ENCODE data around the gene UFD1.

Gene UFD1

GRCh38 chr22:19525666-19526065 is 46.7 kb upstream of the UFD1 start:
- TF ChIP-seq, protein P1, sequence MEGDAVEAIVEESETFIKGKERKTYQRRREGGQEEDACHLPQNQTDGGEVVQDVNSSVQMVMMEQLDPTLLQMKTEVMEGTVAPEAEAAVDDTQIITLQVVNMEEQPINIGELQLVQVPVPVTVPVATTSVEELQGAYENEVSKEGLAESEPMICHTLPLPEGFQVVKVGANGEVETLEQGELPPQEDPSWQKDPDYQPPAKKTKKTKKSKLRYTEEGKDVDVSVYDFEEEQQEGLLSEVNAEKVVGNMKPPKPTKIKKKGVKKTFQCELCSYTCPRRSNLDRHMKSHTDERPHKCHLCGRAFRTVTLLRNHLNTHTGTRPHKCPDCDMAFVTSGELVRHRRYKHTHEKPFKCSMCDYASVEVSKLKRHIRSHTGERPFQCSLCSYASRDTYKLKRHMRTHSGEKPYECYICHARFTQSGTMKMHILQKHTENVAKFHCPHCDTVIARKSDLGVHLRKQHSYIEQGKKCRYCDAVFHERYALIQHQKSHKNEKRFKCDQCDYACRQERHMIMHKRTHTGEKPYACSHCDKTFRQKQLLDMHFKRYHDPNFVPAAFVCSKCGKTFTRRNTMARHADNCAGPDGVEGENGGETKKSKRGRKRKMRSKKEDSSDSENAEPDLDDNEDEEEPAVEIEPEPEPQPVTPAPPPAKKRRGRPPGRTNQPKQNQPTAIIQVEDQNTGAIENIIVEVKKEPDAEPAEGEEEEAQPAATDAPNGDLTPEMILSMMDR (IDR thresholded peaks at IDR 0.05): no peak
- Histone ChIP-seq H3K9ac (no peak overlapping the region), H3K4me3 (ENCODE audit: low read depth, low read length) (no peak overlapping the region), H3K4me1 (no peaks in the 10 kb centered on the region), H3K27ac (peak overlapping the region; percentile 64), H3K9me3 (ENCODE audit: control insufficient read depth, low read length) (no peaks in the 10 kb centered on the region), H3K4me2 (ENCODE audit: low read length) (no peak overlapping the region), H3K27me3 (ENCODE audit: control insufficient read depth, insufficient read depth, low read length) (peaks cover 7% of the 10 kb centered on the region), H3K36me3 (ENCODE audit: control insufficient read depth, insufficient read depth, low read length) (no peaks in the 10 kb centered on the region), H2AFZ (no peak overlapping the region), H3K79me2 (no peaks in the 10 kb centered on the region)

DNA sequence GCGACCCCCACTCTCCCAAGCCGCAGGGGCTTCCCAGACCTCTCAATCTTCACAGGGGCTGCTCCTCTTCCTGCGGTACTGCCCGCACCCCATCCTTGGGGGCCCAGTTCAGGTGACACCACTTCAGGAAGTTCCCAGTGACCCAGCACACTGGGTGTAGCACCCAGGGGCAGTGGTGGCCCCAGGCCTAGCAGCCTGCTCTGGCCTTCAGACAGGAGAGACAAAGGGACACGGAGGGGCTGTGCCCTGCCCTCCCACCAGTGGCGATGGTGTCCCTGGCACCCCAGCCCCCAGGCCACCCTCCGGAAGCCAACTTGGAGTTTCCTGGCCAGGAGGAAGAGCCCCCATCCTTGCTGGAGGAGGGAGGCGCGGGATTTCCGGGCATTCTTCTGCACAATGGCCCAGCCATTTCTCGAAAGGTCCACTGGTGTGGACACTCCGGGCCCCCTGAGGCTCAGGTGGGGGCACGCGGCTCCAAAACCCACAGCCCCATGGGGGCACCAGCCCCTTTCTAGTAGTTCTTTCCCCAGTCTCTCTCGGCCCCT is 46.2 kb upstream of the UFD1 start:
- peak overlapping the region; percentile 64 for H3K27ac ChIP-seq
- no peaks in the 10 kb centered on the region for H3K36me3 ChIP-seq (ENCODE audit: control insufficient read depth, insufficient read depth, low read length)
- no peaks in the 10 kb centered on the region for H3K79me2 ChIP-seq
- TF ChIP-seq, protein P1 (IDR thresholded peaks at IDR 0.05): no peak
- H3K4me3 ChIP-seq (ENCODE audit: low read depth, low read length): peak overlapping the region; percentile 34
- no peak overlapping the region for H3K9ac ChIP-seq
- no peaks in the 10 kb centered on the region for H3K4me1 ChIP-seq
- H3K4me2 ChIP-seq (ENCODE audit: low read length): peak overlapping the region; percentile 35
- no peaks in the 10 kb centered on the region for H3K9me3 ChIP-seq (ENCODE audit: control insufficient read depth, low read length)
- peaks cover 7% of the 10 kb centered on the region for H3K27me3 ChIP-seq (ENCODE audit: control insufficient read depth, insufficient read depth, low read length)
- no peak overlapping the region for H2AFZ ChIP-seq

- H3K27me3 ChIP-seq (ENCODE audit: control insufficient read depth, insufficient read depth, low read length): peaks cover 7% of the 10 kb centered on the region
- H3K4me3 ChIP-seq (ENCODE audit: low read depth, low read length): peak within 1 kb of the TSS; percentile 34
- peak within 1 kb of the TSS; percentile 64 for H3K27ac ChIP-seq
- peak within 1 kb of the TSS; percentile 61 for H3K4me2 ChIP-seq (ENCODE audit: low read length)
- H3K4me1 ChIP-seq: no peaks in the 10 kb centered on the region
- no peaks in the 10 kb centered on the region for H3K79me2 ChIP-seq
- H3K9me3 ChIP-seq (ENCODE audit: control insufficient read depth, low read length): no peaks in the 10 kb centered on the region
- H3K9ac ChIP-seq: no peak within 1 kb of the TSS
- TF ChIP-seq, protein P1 (IDR thresholded peaks at IDR 0.05): no peak
- no peak within 1 kb of the TSS for H2AFZ ChIP-seq
- no peaks in the 10 kb centered on the region for H3K36me3 ChIP-seq (ENCODE audit: control insufficient read depth, insufficient read depth, low read length)
These were observed 45.5 kb upstream of the UFD1 start, which contains the start of gene CLDN5 for GRCh38 chr22:19524170-19525115. CLDN5 (minus strand) TSS chr22:19524410; CDS start chr22:19524255, 155 bp downstream.

GRCh38 chr22:19523240-19524169 is 44.5 kb upstream of the UFD1 start:
- H3K9me3 ChIP-seq (ENCODE audit: control insufficient read depth, low read length): no peaks in the 10 kb centered on the region
- H3K4me1 ChIP-seq: no peaks in the 10 kb centered on the region
- H3K4me3 ChIP-seq (ENCODE audit: low read depth, low read length): peak overlapping the region; percentile 34
- no peak overlapping the region for H3K9ac ChIP-seq
- TF ChIP-seq, protein P1 (IDR thresholded peaks at IDR 0.05): no peak
- no peaks in the 10 kb centered on the region for H3K79me2 ChIP-seq
- H3K36me3 ChIP-seq (ENCODE audit: control insufficient read depth, insufficient read depth, low read length): no peaks in the 10 kb centered on the region
- H3K27ac ChIP-seq: no peak overlapping the region
- H2AFZ ChIP-seq: no peak overlapping the region
- peak overlapping the region; percentile 61 for H3K4me2 ChIP-seq (ENCODE audit: low read length)
- H3K27me3 ChIP-seq (ENCODE audit: control insufficient read depth, insufficient read depth, low read length): peaks cover 7% of the 10 kb centered on the region
